Activated CD4-positive, alpha-beta T cell treated with anti-CD3 and anti-CD28 coated beads for 4 hours (primary cell): ENCODE measurements around the gene TBL1XR1.

Source experiments
- DNase-seq, 2 donors: peaks; one replicate each; pipeline ENCODE4 v3.0.0-alpha.2; 2020

TBL1XR1 gene

GRCh38 chr3:177197041-177197726, at the start of gene TBL1XR1:
TBL1XR1 (minus strand) TSS chr3:177197482; CDS start chr3:177064977, 132,505 bp downstream.
- peak; percentile 82 to 85 for DNase-seq

- no peak for DNase-seq
These were observed 48.0 kb upstream of the TBL1XR1 start for GRCh38 chr3:177245250-177245649.

- no peak for DNase-seq
These were observed 47.3 kb upstream of the TBL1XR1 start for GRCh38 chr3:177244606-177245005.

GRCh38 chr3:177238686-177239216, 41.5 kb upstream of the TBL1XR1 start:
- DNase-seq = no peak

- no peak for DNase-seq
These were observed 39.9 kb upstream of the TBL1XR1 start for GRCh38 chr3:177237206-177237605.

- DNase-seq = no peak
These were observed 39.4 kb upstream of the TBL1XR1 start for GRCh38 chr3:177236704-177237103.

- no peak for DNase-seq
These were observed 36.8 kb upstream of the TBL1XR1 start for GRCh38 chr3:177234121-177234520.

- no peak for DNase-seq
These were observed 34.0 kb upstream of the TBL1XR1 start for GRCh38 chr3:177231242-177231641.

GRCh38 chr3:177230641-177231040, 33.4 kb upstream of the TBL1XR1 start:
- no peak for DNase-seq

GRCh38 chr3:177229791-177230190, 32.5 kb upstream of the TBL1XR1 start:
- no peak for DNase-seq

GRCh38 chr3:177228601-177229190, 31.4 kb upstream of the TBL1XR1 start:
- no peak for DNase-seq

- DNase-seq = no peak
These were observed 27.1 kb upstream of the TBL1XR1 start for GRCh38 chr3:177224414-177224813.

- no peak for DNase-seq
These were observed 24.5 kb upstream of the TBL1XR1 start for GRCh38 chr3:177221744-177222143.

- DNase-seq = no peak
These were observed 23.1 kb upstream of the TBL1XR1 start for GRCh38 chr3:177220136-177220974.

GRCh38 chr3:177213801-177214535, 16.7 kb upstream of the TBL1XR1 start:
- no peak for DNase-seq

- no peak for DNase-seq
These were observed 15.5 kb upstream of the TBL1XR1 start for GRCh38 chr3:177212756-177213155.

- no peak for DNase-seq
These were observed 15.0 kb upstream of the TBL1XR1 start for GRCh38 chr3:177212278-177212610.

GRCh38 chr3:177211503-177212277, 14.4 kb upstream of the TBL1XR1 start:
- no peak for DNase-seq

GRCh38 chr3:177210744-177211502, 13.6 kb upstream of the TBL1XR1 start:
- no peak for DNase-seq

GRCh38 chr3:177209509-177209908, 12.2 kb upstream of the TBL1XR1 start:
- no peak for DNase-seq

- DNase-seq = no peak
These were observed 11.5 kb upstream of the TBL1XR1 start for GRCh38 chr3:177208781-177209180.
